CD14-positive monocyte (primary cell): ENCODE data around the gene TMEM247. TPM values are rescaled to one million over a fixed set of nuclear protein-coding genes. Genes with fewer than 3 reads are reported as not detected.

Experiments used
- DNase-seq, 3 donors: peaks; one replicate each; pipeline ENCODE4 v3.0.0-alpha.2; 2011 to 2022
- H2AFZ ChIP-seq: 2 replicates; pipeline ENCODE4 v1.6.0; 2012; ENCODE audit warnings: mild to moderate bottlenecking, low read depth, low read length, inconsistent platforms; ENCODE audit not compliant: insufficient read depth, poor library complexity, severe bottlenecking
- H3K27ac ChIP-seq, 2 donors: 1 replicate in 1 of 2; 2 replicates in 1 of 2; pipeline ENCODE4 v1.5.1; 2012 to 2013; ENCODE audit warnings: low read length in 2 of 2, control low read depth in 1 of 2, inconsistent platforms in 1 of 2, low read depth in 1 of 2, mild to moderate bottlenecking in 1 of 2
- H3K27me3 ChIP-seq, 2 donors: one replicate each; pipeline versions ENCODE4 v1.6.0 to v1.6.1; 2011 to 2013; ENCODE audit warnings: low read length in 2 of 2; ENCODE audit not compliant: control insufficient read depth in 2 of 2, insufficient read depth in 2 of 2
- H3K36me3 ChIP-seq, 2 donors: replicated peaks in 1 of 2; 1 replicate in 1 of 2; 2 replicates in 1 of 2; pipeline versions ENCODE4 v1.5.1 to v1.6.1; 2012 to 2013; ENCODE audit warnings: low read length in 2 of 2, control low read depth in 1 of 2, inconsistent platforms in 1 of 2, mild to moderate bottlenecking in 1 of 2; ENCODE audit not compliant: insufficient read depth in 2 of 2, control insufficient read depth in 1 of 2
- H3K4me1 ChIP-seq, 2 donors: 1 replicate in 1 of 2; 2 replicates in 1 of 2; pipeline versions ENCODE4 v1.5.1 to v1.6.1; 2012 to 2013; ENCODE audit warnings: low read length in 2 of 2, control low read depth in 1 of 2, inconsistent platforms in 1 of 2, mild to moderate bottlenecking in 1 of 2, moderate library complexity in 1 of 2; ENCODE audit not compliant: insufficient read depth in 2 of 2, control insufficient read depth in 1 of 2
- H3K4me2 ChIP-seq: replicated peaks from 2 replicates; pipeline ENCODE3; 2012; ENCODE audit warnings: low read length, moderate library complexity, mild to moderate bottlenecking; ENCODE audit not compliant: poor library complexity, severe bottlenecking; ENCODE audit errors: extremely low read depth
- H3K4me3 ChIP-seq, 3 experiments: fragments of 200-600 bp in 1 of 3; sonication (generic) in 1 of 3; replicated peaks in 1 of 3; 1 replicate in 2 of 3; 2 replicates in 1 of 3; pipeline ENCODE4 v1.5.1; 2011 to 2013; ENCODE audit warnings: low read length in 3 of 3, mild to moderate bottlenecking in 3 of 3, control low read depth in 2 of 3, low read depth in 2 of 3, inconsistent platforms in 1 of 3, moderate library complexity in 1 of 3
- H3K79me2 ChIP-seq: 2 replicates; pipeline ENCODE4 v1.6.0; 2012; ENCODE audit warnings: mild to moderate bottlenecking, control low read depth, inconsistent platforms, low read length, moderate library complexity; ENCODE audit not compliant: insufficient read depth
- H3K9ac ChIP-seq: 2 replicates; pipeline ENCODE4 v1.6.0; 2017; ENCODE audit warnings: low read length, mild to moderate bottlenecking; ENCODE audit not compliant: insufficient read depth, poor library complexity, severe bottlenecking
- H3K9me3 ChIP-seq, 2 donors: replicated peaks in 1 of 2; 1 replicate in 1 of 2; 2 replicates in 1 of 2; pipeline versions ENCODE4 v1.5.1 to v1.6.1; 2012 to 2013; ENCODE audit warnings: low read length in 2 of 2, control low read depth in 1 of 2; ENCODE audit not compliant: control insufficient read depth in 1 of 2, insufficient read depth in 1 of 2
- H4K20me1 ChIP-seq: 2 replicates; pipeline ENCODE4 v1.6.0; 2012; ENCODE audit warnings: mild to moderate bottlenecking, low read length, control low read depth, moderate library complexity; ENCODE audit not compliant: insufficient read depth
- H3K27ac Mint-ChIP-seq, 7 donors: one replicate each; pipeline ENCODE4 v1.8.0; 2020; ENCODE audit warnings: mild to moderate bottlenecking in 7 of 7, mixed read lengths in 7 of 7, moderate library complexity in 6 of 7, inconsistent platforms in 2 of 7
- H3K27me3 Mint-ChIP-seq, 3 donors: one replicate each; pipeline ENCODE4 v1.8.0; 2021 to 2022; ENCODE audit warnings: low read depth in 3 of 3, mild to moderate bottlenecking in 3 of 3, mixed read lengths in 3 of 3, moderate library complexity in 3 of 3, inconsistent platforms in 1 of 3
- H3K36me3 Mint-ChIP-seq, 2 donors: one replicate each; pipeline ENCODE4 v1.8.0; 2020; ENCODE audit warnings: mixed read lengths in 2 of 2, inconsistent platforms in 1 of 2, mild to moderate bottlenecking in 1 of 2
- H3K4me1 Mint-ChIP-seq: one replicate; pipeline ENCODE4 v1.8.0; 2020; ENCODE audit warnings: mild to moderate bottlenecking, mixed read lengths
- H3K4me3 Mint-ChIP-seq, 2 donors: one replicate each; pipeline ENCODE4 v1.8.0; 2020; ENCODE audit warnings: mild to moderate bottlenecking in 2 of 2, mixed read lengths in 2 of 2, moderate library complexity in 1 of 2
- H3K9me3 Mint-ChIP-seq, 7 donors: one replicate each; pipeline ENCODE4 v1.8.0; 2020 to 2022; ENCODE audit warnings: mixed read lengths in 7 of 7, mild to moderate bottlenecking in 6 of 7, moderate library complexity in 6 of 7, inconsistent platforms in 2 of 7
- CTCF ChIP-seq: fragments of 200-600 bp; IDR thresholded peaks from one replicate; pipeline ENCODE4 v1.8.0; 2022; ENCODE audit warnings: antibody characterized with exemption, mild to moderate bottlenecking
- WGBS: methylation state at CpG from one replicate; pipeline ENCODE4 v1.1.5; 2013; ENCODE audit warnings: missing lambda C conversion rate; ENCODE audit not compliant: insufficient coverage; 5-methylcytosine and 5-hydroxymethylcytosine counted together
- intact Hi-C, 2 donors: fragments of 100-400 bp; cut with micrococcal nuclease; formaldehyde crosslinking; loops; one replicate each; pipeline versions ENCODE4 v1.15.0 to v1.15.1; 2023
- polyA plus RNA-seq, 3 donors: library from polyadenylated mRNA; depleted of rRNA in 1 of 3; unstranded in 2 of 3; stranded (reverse) in 1 of 3; fragments of 300-500 nt in 2 of 3; fragments of >200 nt in 1 of 3; fragmentation: Illumina TruSeq in 2 of 3; gene quantifications; 1 replicate in 2 of 3; 2 replicates in 1 of 3; pipeline ENCODE4 v1.2.3, GENCODE V29; 2012 to 2021

Gene TMEM247
- polyA plus RNA-seq, 3 donors = not detected

GRCh38 chr2:46488389-46488788 is 9.0 kb downstream of the TMEM247 start:
- H3K27me3 ChIP-seq = no peaks in the 10 kb centered on the region
- H3K9me3 ChIP-seq = no peaks in the 10 kb centered on the region
- no peaks in the 10 kb centered on the region for H4K20me1 ChIP-seq
- no peak overlapping the region for H3K4me3 ChIP-seq
- intact Hi-C loops = no loop called here
- DNase-seq = no peak
- H3K27me3 Mint-ChIP-seq = peaks cover 0 to 5% (median 2%) of the 10 kb centered on the region in 3 donors
- no peak overlapping the region for H3K27ac ChIP-seq
- no peaks in the 10 kb centered on the region for H3K79me2 ChIP-seq
- H3K4me1 ChIP-seq = peaks cover 0 to 8% of the 10 kb centered on the region in 2 donors
- no peak overlapping the region for H2AFZ ChIP-seq
- H3K36me3 ChIP-seq = no peaks in the 10 kb centered on the region
- H3K4me2 ChIP-seq = no peak overlapping the region
- H3K36me3 Mint-ChIP-seq = no peaks in the 10 kb centered on the region
- no peak overlapping the region for H3K4me3 Mint-ChIP-seq
- H3K9me3 Mint-ChIP-seq = no peaks in the 10 kb centered on the region
- TF ChIP-seq CTCF = no peak
- H3K4me1 Mint-ChIP-seq = peaks cover 18% of the 10 kb centered on the region
- H3K27ac Mint-ChIP-seq = peak overlapping the region in 1 of 7 donors; percentile 61
- no CpG with 5 or more reads among the region's 2 CpGs for WGBS
- H3K9ac ChIP-seq = no peak overlapping the region

GRCh38 chr2:46489423-46490174 is 10.2 kb downstream of the TMEM247 start:
- Histone ChIP-seq H3K4me3 (no peak overlapping the region), H3K4me2 (no peak overlapping the region), H2AFZ (no peak overlapping the region), H3K36me3 (no peaks in the 10 kb centered on the region), H3K9ac (no peak overlapping the region), H3K4me1 (peaks cover 0 to 8% of the 10 kb centered on the region in 2 donors), H3K27me3 (no peaks in the 10 kb centered on the region), H3K27ac (no peak overlapping the region), H4K20me1 (no peaks in the 10 kb centered on the region), H3K79me2 (no peaks in the 10 kb centered on the region), H3K9me3 (no peaks in the 10 kb centered on the region)
- H3K4me3 Mint-ChIP-seq = no peak overlapping the region
- intact Hi-C loops = no loop called here
- H3K4me1 Mint-ChIP-seq = peaks cover 18% of the 10 kb centered on the region
- 88% methylated on average over 4 of the region's 8 CpGs for WGBS
- no peak for TF ChIP-seq CTCF
- no peak for DNase-seq
- no peak overlapping the region for H3K27ac Mint-ChIP-seq
- peaks cover 0 to 2% (median 0%) of the 10 kb centered on the region in 7 donors for H3K9me3 Mint-ChIP-seq
- H3K27me3 Mint-ChIP-seq = peaks cover 0 to 5% (median 2%) of the 10 kb centered on the region in 3 donors
- peaks cover 0 to under 1% of the 10 kb centered on the region in 2 donors for H3K36me3 Mint-ChIP-seq
